Fibroblast of villous mesenchyme (primary cell): ENCODE measurements around the gene ITGAV. TPM values are rescaled to one million over a fixed set of nuclear protein-coding genes. Genes with fewer than 3 reads are reported as not detected.

Experiments used
- DNase-seq: peaks from one replicate; pipeline ENCODE4 v3.0.0-alpha.2; 2010; ENCODE audit warnings: low read depth
- H3K4me3 ChIP-seq: 2 replicates; pipeline ENCODE4 v1.5.1; 2011; ENCODE audit warnings: low read depth, mild to moderate bottlenecking, low read length
- CTCF ChIP-seq: IDR thresholded peaks from 2 replicates; pipeline ENCODE4 v1.5.1; 2012; ENCODE audit warnings: low read depth, mild to moderate bottlenecking, low read length; ENCODE audit not compliant: insufficient read depth
- total RNA-seq: library from RNA; depleted of rRNA; stranded (reverse); fragments of >200 nt; gene quantifications from 2 replicates; pipeline ENCODE4 v1.2.3, GENCODE V29; 2012

The ITGAV gene
- total RNA-seq, 1 donor = 417 TPM

- H3K4me3 ChIP-seq = no peak overlapping the region
- DNase-seq = no peak
- TF ChIP-seq CTCF = no peak
These were observed 28.8 kb downstream of the ITGAV start for GRCh38 chr2:186618696-186619095.

GRCh38 chr2:186623084-186623483 is 33.2 kb downstream of the ITGAV start:
- no peak overlapping the region for H3K4me3 ChIP-seq

GRCh38 chr2:186624276-186624675 is 34.4 kb downstream of the ITGAV start:
- DNase-seq = no peak
- no peak for TF ChIP-seq CTCF
- H3K4me3 ChIP-seq = no peak overlapping the region

More at GRCh38 chr2:186623084-186623483, 33.2 kb downstream of the ITGAV start:
- no peak for TF ChIP-seq CTCF
- no peak for DNase-seq

GRCh38 chr2:186629250-186629996 is 39.6 kb downstream of the ITGAV start:
- DNase-seq = no peak
- no peak overlapping the region for H3K4me3 ChIP-seq
- no peak for TF ChIP-seq CTCF

GRCh38 chr2:186632417-186632816 is 42.6 kb downstream of the ITGAV start:
- TF ChIP-seq CTCF = no peak

GRCh38 chr2:186634701-186635100 is 44.8 kb downstream of the ITGAV start:
- no peak overlapping the region for H3K4me3 ChIP-seq
- TF ChIP-seq CTCF = no peak
- DNase-seq = no peak

More at GRCh38 chr2:186632417-186632816, 42.6 kb downstream of the ITGAV start:
- no peak for DNase-seq
- no peak overlapping the region for H3K4me3 ChIP-seq
